ENCODE measurements around the gene HHIP. TPM values are rescaled to one million over a fixed set of nuclear protein-coding genes. Genes with fewer than 3 reads are reported as not detected.

Gene HHIP
- total RNA-seq, 6 experiments from 2014 or later = 0.09 to 1.1 (median 0.42) TPM

GRCh38 chr4:144658015-144658567, 12.1 kb downstream of the HHIP start:
- Mint-ChIP-seq H3K4me1 (ENCODE audit: low read depth) (peaks cover 42% of the 10 kb centered on the region), H3K36me3 (ENCODE audit: low read depth) (no peaks in the 10 kb centered on the region), H3K27ac (no peak overlapping the region), H3K9me3 (no peaks in the 10 kb centered on the region), H3K4me3 (no peak overlapping the region), H3K27me3 (ENCODE audit: insufficient read depth) (peaks cover 2% of the 10 kb centered on the region; the same call in 1 of the 2 replicates)
- no peak for TF ChIP-seq CTCF (IDR thresholded peaks at IDR 0.05)
- DNase-seq = no peak

GRCh38 chr4:144658903-144659302, 12.9 kb downstream of the HHIP start:
- Mint-ChIP-seq H3K36me3 (ENCODE audit: low read depth) (no peaks in the 10 kb centered on the region), H3K4me3 (no peak overlapping the region), H3K27me3 (ENCODE audit: insufficient read depth) (peaks cover 2% of the 10 kb centered on the region; the same call in 1 of the 2 replicates), H3K9me3 (no peaks in the 10 kb centered on the region), H3K4me1 (ENCODE audit: low read depth) (peaks cover 42% of the 10 kb centered on the region), H3K27ac (no peak overlapping the region)
- DNase-seq = peak; percentile 65
- no peak for TF ChIP-seq CTCF (IDR thresholded peaks at IDR 0.05)

- Mint-ChIP-seq H3K4me1 (ENCODE audit: low read depth) (peaks cover 42% of the 10 kb centered on the region), H3K9me3 (no peaks in the 10 kb centered on the region), H3K27me3 (ENCODE audit: insufficient read depth) (peaks cover 2% of the 10 kb centered on the region; the same call in 1 of the 2 replicates), H3K36me3 (ENCODE audit: low read depth) (no peaks in the 10 kb centered on the region), H3K4me3 (no peak overlapping the region), H3K27ac (no peak overlapping the region)
- DNase-seq = no peak
- TF ChIP-seq CTCF (IDR thresholded peaks at IDR 0.05) = no peak
Measured at GRCh38 chr4:144659447-144659846, 13.5 kb downstream of the HHIP start.

- Mint-ChIP-seq H3K4me3 (no peak overlapping the region), H3K27me3 (ENCODE audit: insufficient read depth) (no peaks in the 10 kb centered on the region; the same call in 1 of the 2 replicates), H3K36me3 (ENCODE audit: low read depth) (no peaks in the 10 kb centered on the region), H3K9me3 (no peaks in the 10 kb centered on the region), H3K27ac (no peak overlapping the region), H3K4me1 (ENCODE audit: low read depth) (peaks cover 42% of the 10 kb centered on the region)
- TF ChIP-seq CTCF (IDR thresholded peaks at IDR 0.05) = no peak
- DNase-seq = no peak
Measured at GRCh38 chr4:144663834-144664475, 18.0 kb downstream of the HHIP start.

- peaks cover 29% of the 10 kb centered on the region for H3K4me1 Mint-ChIP-seq (ENCODE audit: low read depth)
- peak; percentile 59 for DNase-seq
- H3K9me3 Mint-ChIP-seq = no peaks in the 10 kb centered on the region
- no peak overlapping the region for H3K27ac Mint-ChIP-seq
- TF ChIP-seq CTCF (IDR thresholded peaks at IDR 0.05) = no peak
- H3K27me3 Mint-ChIP-seq (ENCODE audit: insufficient read depth) = no peaks in the 10 kb centered on the region; the same call in 1 of the 2 replicates
- no peaks in the 10 kb centered on the region for H3K36me3 Mint-ChIP-seq (ENCODE audit: low read depth)
- H3K4me3 Mint-ChIP-seq = no peak overlapping the region
Measured at GRCh38 chr4:144666539-144667175, 20.7 kb downstream of the HHIP start.
